ENCODE measurements around the gene WDR31.

The WDR31 gene

DNA sequence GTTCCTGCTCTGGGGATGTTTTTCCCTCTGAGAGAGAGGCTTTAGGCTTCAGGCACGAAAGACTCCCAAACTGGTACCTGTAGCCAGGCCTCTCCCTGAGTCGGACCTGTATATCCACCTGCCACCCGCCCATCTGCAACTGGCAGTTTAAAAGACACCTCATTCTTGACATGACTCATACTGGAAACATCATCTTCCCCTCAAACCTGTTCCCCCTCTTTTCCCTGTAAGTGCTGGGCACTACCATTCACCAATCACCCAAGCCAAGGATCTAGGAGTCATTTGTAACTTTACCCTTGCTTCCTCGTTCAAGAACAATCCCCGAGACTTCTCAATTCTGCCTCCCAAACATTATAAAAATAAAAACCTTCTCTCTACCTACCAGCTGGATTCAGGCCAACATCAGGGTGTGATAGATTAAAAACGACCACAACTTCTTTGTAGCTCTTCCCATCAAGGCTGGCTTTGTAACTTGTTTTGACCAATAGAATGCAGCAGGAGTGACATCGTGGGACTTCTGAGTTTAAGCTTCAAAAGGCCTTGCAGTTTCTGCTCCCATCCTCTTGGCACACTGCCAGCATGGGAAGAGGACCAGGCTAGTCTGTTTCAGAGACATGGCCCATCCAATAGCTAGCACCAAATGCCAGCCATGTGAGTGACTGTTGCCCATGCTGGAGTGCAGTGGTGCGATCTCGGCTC, 1.8 kb upstream of the WDR31 start:
- no peak for DNase-seq (ENCODE audit: low spot score)

DNA sequence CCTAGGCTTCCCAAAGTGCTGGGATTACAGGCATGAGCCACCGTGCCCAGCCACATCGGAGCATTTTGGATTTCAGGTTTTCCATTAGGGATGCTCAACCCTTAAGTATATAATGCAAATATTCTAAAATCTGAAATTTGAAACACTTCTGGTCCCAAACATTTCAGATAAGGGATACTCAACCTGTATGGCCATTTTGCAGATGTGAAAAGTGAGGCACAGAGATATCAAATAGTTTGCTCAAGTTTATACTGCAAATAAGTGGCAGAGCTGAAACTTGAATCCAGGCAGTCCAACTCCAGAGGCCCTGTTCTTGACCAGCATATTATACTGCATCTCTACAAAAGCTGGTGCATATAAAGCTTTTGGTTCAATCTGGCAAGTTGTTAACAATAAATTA, 2.4 kb downstream of the WDR31 start:
- no peak for DNase-seq (ENCODE audit: low spot score)

DNA sequence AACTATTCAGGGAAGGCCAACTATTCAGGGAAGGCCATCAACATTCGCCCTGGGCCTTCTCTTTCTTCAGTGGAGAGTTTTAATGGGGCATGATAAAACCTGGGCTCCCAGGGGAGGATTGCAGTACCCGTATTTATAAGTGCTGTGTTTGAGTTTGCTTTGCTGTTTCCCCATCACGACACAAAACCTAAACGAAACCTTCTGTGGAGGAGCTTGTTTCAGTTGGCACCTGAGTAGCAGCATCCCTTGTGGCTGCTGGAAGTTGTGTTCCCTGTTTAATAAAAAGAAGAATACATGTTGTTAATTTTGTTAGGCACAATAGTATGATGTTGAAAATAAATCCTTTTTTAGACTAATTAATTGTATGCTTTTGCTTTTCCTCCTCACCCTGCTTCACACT, 8.3 kb downstream of the WDR31 start:
- no peak for DNase-seq (ENCODE audit: low spot score)

- no peak for DNase-seq (ENCODE audit: low spot score)
These were observed 11.9 kb downstream of the WDR31 start for GRCh38 chr9:113328045-113328782.

DNA sequence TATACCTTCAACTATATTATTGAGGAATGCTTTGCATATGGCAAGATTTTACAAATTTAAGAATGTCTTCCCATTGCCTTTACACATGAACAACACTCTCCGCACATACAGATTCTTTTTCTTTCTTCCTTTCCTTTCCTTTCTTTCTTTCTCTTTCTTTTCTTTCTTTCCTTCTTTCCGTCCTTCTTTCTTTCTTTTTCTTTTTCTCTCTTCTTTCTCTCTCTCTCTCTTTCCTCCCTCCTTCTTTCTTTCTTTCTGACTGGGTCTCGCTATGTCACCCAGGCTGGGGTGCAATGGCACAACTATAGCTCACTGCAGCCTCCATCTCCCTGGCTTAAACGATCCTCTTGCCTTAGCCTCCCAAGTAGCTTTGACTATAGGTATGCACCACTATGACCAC, 13.8 kb downstream of the WDR31 start:
- DNase-seq (ENCODE audit: low spot score) = no peak

- DNase-seq (ENCODE audit: low spot score) = no peak
These were observed 17.4 kb downstream of the WDR31 start for GRCh38 chr9:113322671-113323070.

DNA sequence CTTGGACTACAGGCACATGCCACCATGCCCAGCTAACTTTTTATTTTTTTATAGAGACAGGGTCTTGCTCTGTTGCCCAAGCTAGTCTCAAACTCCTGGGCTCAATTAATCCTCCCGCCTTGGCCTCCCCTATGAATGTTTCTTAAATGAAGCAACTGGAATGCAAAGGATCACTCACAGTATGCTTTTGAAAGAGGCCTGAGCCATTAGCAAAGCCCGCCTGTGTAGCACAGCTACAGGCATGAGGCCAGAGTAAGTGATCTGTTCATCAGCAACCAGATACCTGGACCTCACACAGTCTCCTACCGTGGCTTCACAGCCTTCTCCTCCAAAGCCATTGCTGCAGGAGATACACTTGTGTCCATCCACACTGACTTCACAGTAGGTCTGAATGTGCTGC, 20.0 kb downstream of the WDR31 start:
- no peak for DNase-seq (ENCODE audit: low spot score)

DNA sequence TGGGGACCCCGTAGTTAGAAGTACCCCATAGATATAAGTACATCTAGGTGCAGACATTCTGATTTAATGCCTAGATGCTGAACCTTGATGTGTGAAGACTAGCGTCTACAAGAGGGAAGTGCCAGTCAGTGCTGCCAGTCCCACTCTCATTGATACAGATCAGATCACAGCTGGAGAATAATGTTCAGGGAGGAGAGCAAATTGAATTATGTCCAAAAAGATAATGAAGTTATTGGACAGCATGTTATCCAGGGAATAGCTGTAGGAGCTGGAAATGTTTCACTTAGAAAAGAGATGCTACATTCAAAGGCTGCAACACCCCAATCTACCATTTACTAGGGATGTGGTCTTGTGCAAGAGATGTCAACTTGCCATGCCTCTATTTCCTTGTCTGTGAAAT, 21.0 kb downstream of the WDR31 start:
- DNase-seq (ENCODE audit: low spot score) = no peak

- DNase-seq (ENCODE audit: low spot score) = no peak
These were observed 22.3 kb downstream of the WDR31 start for GRCh38 chr9:113317777-113318176.

DNA sequence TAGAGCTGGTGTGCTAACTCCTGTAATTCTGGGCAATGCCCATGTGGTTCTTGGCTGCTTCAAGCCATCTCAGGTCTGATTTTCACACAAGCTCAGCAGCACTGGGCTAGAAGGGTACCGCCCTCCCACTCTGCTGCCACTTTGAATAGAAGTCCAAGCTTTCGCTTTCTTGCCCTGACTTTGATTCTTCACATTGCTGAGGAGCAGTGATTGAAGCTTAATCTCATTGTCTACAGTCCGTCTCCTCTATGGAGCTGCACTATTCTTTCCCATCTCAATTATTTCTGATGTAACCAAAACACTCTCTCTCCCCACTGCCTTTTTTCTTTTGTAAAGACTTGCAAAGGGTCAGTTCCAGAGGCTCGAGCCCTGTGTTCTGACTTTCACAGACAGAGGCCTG, 24.0 kb downstream of the WDR31 start:
- DNase-seq (ENCODE audit: low spot score) = no peak

GRCh38 chr9:113315231-113315630, 24.8 kb downstream of the WDR31 start:
- DNase-seq (ENCODE audit: low spot score) = no peak

DNA sequence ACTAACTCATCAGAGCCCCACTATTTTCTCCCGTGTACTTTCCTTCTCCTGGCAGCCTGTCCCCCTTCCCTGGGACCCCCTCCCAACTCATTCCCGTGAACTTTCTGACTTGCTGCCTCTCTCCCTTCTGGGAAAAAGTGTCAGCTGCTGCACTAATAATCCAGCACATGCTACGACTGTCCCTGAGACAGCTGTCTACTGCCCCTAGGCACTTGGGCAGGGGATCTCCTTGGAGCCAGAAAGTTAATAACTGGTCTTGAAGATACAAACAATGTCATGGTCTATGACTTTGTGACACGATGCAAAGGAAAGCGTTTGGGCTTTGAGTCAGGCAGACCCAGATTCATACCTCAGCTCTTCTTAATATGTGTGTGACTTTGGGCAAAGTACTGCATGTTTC, 26.8 kb downstream of the WDR31 start:
- DNase-seq (ENCODE audit: low spot score) = no peak

DNA sequence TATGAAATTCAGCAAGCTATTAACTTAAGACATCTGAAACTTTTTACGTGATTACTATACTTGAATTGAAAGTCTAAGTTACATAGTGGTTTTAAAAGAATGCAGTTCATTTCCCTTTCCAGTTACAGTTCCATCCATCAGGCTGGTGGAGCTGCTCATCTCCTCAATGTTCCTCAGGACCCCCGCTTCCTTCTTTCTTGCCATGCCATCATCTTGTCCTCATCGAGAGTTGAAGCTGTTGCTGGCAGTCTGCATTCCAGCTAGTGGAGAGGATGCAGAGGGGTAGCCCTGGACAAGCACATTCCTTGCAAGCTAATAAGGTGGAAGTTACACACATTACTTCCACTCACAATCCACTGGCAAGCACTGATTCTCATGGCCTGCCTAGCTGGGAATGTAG, 28.1 kb downstream of the WDR31 start:
- DNase-seq (ENCODE audit: low spot score) = no peak

DNA sequence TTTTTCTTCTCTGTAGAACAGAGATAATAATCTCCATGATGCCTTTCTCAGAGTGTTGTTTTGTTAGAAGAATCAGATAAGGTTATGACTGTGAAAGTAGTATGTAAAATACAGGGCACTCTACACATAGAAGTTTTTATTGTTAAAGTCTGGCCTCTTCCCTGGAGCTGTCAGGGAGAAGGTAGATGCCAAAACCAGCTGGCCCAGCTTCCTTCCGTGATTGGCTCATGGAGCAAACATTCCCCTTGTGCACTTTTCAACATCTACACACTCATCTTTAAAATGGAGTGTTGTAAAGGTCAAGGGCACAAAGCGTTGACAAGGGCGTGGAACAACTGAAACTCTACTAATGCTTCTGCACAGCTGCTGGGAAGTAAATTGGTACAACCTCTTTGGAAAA, 29.5 kb downstream of the WDR31 start:
- no peak for DNase-seq (ENCODE audit: low spot score)

DNA sequence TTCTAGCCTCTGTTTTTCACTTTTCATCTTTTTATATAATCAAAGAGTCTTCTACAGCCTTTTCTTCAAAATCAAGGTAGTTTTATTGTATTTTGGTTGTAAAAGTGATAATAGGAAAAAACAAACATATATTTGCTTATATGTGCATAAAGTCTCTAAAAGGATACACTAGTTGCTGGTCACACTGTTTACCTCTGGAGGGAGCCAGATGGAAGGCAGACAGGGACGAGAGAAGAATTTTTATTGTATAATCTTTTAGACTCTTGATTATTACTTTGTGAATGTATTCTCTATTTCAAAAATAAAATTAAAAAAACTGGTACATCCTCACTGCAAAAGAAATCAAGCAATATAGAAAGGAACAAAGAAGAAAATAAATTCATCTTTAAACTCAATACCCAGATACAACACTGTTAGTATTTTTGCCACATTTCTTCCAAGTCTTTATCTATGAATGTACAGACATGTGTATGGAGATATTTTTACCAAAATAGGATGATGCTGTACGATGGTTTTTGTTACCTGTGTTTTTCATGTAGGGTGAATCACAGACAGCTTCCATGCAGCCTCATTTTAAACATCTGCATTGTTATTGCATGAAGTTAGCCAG, 30.8 kb downstream of the WDR31 start:
- DNase-seq (ENCODE audit: low spot score) = peak; percentile 42

- DNase-seq (ENCODE audit: low spot score) = no peak
These were observed 32.6 kb downstream of the WDR31 start for GRCh38 chr9:113307396-113307975.

- DNase-seq (ENCODE audit: low spot score) = no peak
These were observed 33.5 kb downstream of the WDR31 start for GRCh38 chr9:113306566-113306965.

GRCh38 chr9:113302792-113303418, 37.2 kb downstream of the WDR31 start, which contains the start of gene RNF183:
Gene RNF183 (minus strand): TSS chr9:113303376. CDS start chr9:113298184, 5,192 bp downstream.
- DNase-seq (ENCODE audit: low spot score) = no peak

DNA sequence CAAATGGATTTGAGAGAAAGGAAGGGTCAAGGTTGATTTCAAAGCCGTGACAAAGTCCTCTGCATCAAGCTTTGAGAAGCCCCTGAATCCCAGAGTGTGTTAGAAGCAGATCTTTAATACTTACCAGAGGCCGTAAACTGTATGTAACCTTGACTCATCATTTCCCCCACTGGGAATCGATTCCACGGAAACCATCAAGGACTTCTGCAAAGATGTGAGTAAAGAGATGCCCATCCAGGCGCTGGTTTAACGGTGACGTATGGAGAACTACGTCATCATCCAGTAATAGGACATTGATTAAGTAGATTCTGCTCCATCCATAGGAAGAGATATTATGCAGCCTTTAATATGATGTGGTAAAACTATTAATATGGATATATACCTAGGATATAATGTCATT, 38.5 kb downstream of the WDR31 start:
- no peak for DNase-seq (ENCODE audit: low spot score)

GRCh38 chr9:113299800-113300292, 40.2 kb downstream of the WDR31 start:
- DNase-seq (ENCODE audit: low spot score) = no peak

GRCh38 chr9:113298924-113299770, 40.9 kb downstream of the WDR31 start:
- DNase-seq (ENCODE audit: low spot score) = no peak
